ENCODE data around the gene KRT36.

- TF ChIP-seq, protein P1, sequence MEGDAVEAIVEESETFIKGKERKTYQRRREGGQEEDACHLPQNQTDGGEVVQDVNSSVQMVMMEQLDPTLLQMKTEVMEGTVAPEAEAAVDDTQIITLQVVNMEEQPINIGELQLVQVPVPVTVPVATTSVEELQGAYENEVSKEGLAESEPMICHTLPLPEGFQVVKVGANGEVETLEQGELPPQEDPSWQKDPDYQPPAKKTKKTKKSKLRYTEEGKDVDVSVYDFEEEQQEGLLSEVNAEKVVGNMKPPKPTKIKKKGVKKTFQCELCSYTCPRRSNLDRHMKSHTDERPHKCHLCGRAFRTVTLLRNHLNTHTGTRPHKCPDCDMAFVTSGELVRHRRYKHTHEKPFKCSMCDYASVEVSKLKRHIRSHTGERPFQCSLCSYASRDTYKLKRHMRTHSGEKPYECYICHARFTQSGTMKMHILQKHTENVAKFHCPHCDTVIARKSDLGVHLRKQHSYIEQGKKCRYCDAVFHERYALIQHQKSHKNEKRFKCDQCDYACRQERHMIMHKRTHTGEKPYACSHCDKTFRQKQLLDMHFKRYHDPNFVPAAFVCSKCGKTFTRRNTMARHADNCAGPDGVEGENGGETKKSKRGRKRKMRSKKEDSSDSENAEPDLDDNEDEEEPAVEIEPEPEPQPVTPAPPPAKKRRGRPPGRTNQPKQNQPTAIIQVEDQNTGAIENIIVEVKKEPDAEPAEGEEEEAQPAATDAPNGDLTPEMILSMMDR (conservative IDR thresholded peaks at IDR 0.05 in 1 of 2, IDR thresholded peaks at IDR 0.05 in 1 of 2; ENCODE audit: extremely low read depth in 1 of 2, insufficient read depth in 1 of 2, low read depth in 1 of 2, low read length in 2 of 2): no peak
- no peak for TF ChIP-seq EZH2 (IDR thresholded peaks at IDR 0.05; ENCODE audit: borderline replicate concordance, low read length)
Measured at GRCh38 chr17:41516147-41516829, 26.6 kb upstream of the KRT36 start.
